Testis (tissue), 2 donors: Measurements from ENCODE around the gene ZNF528.

ENCODE experiments used
- CTCF ChIP-seq, 3 experiments: fragments of 450-650 bp in 2 of 3; fragments of 200-600 bp in 1 of 3; sonication (generic) in 1 of 3; IDR thresholded peaks; one replicate each; pipeline ENCODE4 v1.5.1; 2016 to 2019; ENCODE audit warnings: antibody characterized with exemption in 3 of 3, mild to moderate bottlenecking in 2 of 3, moderate library complexity in 1 of 3
- POLR2A ChIP-seq: fragments of 450-650 bp; IDR thresholded peaks from one replicate; pipeline ENCODE4 v1.6.1; 2017; ENCODE audit warnings: antibody characterized with exemption, mild to moderate bottlenecking, moderate library complexity

- TF ChIP-seq POLR2A (no peak), CTCF (IDR thresholded peaks at IDR 0.05) (no peak)
Observed at GRCh38 chr19:52453324-52454094, 55.9 kb downstream of the ZNF528 start, which contains the start of gene ZNF578.
